NB4 (cell line): Measurements from ENCODE around the gene ASCC3.

Experiments
- DNase-seq: peaks from one replicate; pipeline ENCODE4 v3.0.0; 2010; ENCODE audit warnings: low read depth
- H3K4me3 ChIP-seq: one replicate; pipeline ENCODE4 v1.5.1; 2011; ENCODE audit warnings: mild to moderate bottlenecking, low read depth, low read length, moderate library complexity
- CTCF ChIP-seq: IDR thresholded peaks from one replicate; pipeline ENCODE4 v1.5.1; 2012; ENCODE audit warnings: low read depth, low read length
- MAX ChIP-seq: IDR thresholded peaks from 2 replicates; pipeline ENCODE4 v1.6.1; 2011; ENCODE audit warnings: low read depth, low read length
- MYC ChIP-seq: IDR thresholded peaks from 2 replicates; pipeline ENCODE4 v1.6.1; 2011; ENCODE audit warnings: low read depth, low read length
- POLR2A ChIP-seq: IDR thresholded peaks from 2 replicates; pipeline ENCODE4 v1.6.1; 2011; ENCODE audit warnings: mild to moderate bottlenecking; ENCODE audit not compliant: insufficient read length; ENCODE audit errors: extremely low read depth

Gene ASCC3

GRCh38 chr6:100488244-100488643 is 392.9 kb downstream of the ASCC3 start:
- H3K4me3 ChIP-seq, result no peak overlapping the region
- TF ChIP-seq MAX (peak; percentile 56), POLR2A (no peak), CTCF (no peak), MYC (peak; percentile 47; the same call in 1 of the 2 replicates)
- peak; percentile 51 for DNase-seq

GRCh38 chr6:100487638-100488037 is 393.5 kb downstream of the ASCC3 start:
- H3K4me3 ChIP-seq, result no peak overlapping the region
- no peak for TF ChIP-seq MYC
- TF ChIP-seq MAX, result no peak
- TF ChIP-seq POLR2A, result no peak
- TF ChIP-seq CTCF, result no peak
- no peak for DNase-seq

GRCh38 chr6:100485268-100485667 is 395.9 kb downstream of the ASCC3 start:
- TF ChIP-seq MAX (no peak), CTCF (no peak), MYC (no peak), POLR2A (no peak)
- no peak overlapping the region for H3K4me3 ChIP-seq
- no peak for DNase-seq

GRCh38 chr6:100484474-100484873 is 396.7 kb downstream of the ASCC3 start:
- DNase-seq, result no peak
- TF ChIP-seq MAX, result no peak
- no peak for TF ChIP-seq CTCF
- TF ChIP-seq MYC, result no peak
- no peak overlapping the region for H3K4me3 ChIP-seq

- TF ChIP-seq POLR2A (no peak), MYC (no peak), MAX (no peak), CTCF (no peak)
- no peak overlapping the region for H3K4me3 ChIP-seq
- no peak for DNase-seq
These were observed 398.4 kb downstream of the ASCC3 start for GRCh38 chr6:100482698-100483097.

DNA sequence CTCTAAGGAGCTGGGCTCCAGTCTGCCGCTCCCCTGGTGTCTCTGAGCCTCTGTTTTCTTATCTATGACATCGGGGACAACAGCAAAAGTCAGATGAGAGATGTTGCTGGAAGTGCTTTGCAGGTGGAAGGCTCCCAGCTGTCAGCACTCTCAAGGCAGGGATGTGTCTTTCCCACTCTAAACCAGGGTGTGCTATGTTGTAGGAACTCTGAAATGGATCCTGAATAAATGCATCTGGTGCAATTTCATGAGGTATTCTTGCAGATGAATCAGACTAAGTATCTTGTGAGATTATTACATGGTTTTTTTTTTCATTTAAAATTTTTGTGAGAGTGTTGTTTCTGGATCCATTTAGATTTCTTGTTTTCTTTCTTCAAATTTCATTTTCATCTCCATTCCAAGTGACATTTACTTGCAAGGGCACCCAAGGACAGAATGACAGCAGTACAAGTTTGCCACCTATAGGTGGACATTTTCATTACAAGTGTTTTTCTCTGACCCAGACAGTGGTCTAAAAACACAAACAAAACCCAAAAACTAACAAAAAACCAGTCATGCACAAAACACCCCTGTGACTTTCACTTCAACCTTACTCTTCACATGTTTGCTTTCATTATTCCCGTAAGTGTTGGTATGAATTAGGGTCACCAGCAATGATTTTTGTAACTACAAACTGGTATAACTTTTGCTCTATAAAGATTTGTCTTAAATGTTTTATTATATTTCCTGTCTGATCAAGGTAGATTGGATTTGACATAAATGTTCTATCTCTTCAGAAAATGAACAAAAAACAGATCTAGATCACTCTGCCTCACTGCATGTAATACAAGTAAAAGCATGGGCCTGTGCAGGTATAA is 401.7 kb downstream of the ASCC3 start:
- no peak for TF ChIP-seq POLR2A
- TF ChIP-seq CTCF, result peak; percentile 61
- peak; percentile 67 for DNase-seq
- no peak overlapping the region for H3K4me3 ChIP-seq
